ENCODE measurements around the gene RPL29. TPM values are rescaled to one million over a fixed set of nuclear protein-coding genes. Genes with fewer than 3 reads are reported as not detected.

Gene RPL29
- total RNA-seq, 4 donors from 2014 or later: 1,428 to 2,708 (median 2,246) TPM

DNA sequence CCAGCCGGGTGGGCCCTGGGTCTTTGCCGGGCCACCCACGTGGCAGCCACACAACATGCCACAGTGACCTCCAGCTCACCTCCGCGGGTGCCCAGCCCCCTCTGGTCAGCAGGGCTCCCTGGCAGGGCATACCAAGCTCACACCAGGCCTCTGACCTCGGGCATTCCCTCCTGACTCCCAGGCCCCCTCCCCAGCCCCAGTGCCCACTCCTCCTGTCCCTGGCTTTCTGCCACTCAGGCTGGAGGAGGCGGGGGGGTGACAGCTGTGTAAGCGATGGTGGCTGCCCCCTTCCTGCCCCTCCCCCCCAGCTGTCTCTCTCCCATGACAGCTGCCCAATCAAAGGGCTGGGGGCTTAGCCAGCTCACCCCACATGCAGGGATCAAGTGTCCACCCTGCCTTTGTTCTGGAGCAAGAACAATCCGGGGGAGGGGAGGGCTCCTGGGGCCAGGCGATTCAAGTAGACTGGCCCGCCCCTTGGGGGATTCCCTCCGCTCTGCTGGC is 31.7 kb downstream of the RPL29 start:
- no peak for DNase-seq (ENCODE audit: low spot score in 2 of 2)
- H3K4me3 ChIP-seq: no peak overlapping the region
- WGBS: 64% methylated on average over 9 of the region's 12 CpGs
- no peaks in the 10 kb centered on the region for H3K9me3 ChIP-seq
- peaks cover 19% of the 10 kb centered on the region for H3K36me3 ChIP-seq
- no peak overlapping the region for H3K27ac ChIP-seq
- no peaks in the 10 kb centered on the region for H3K27me3 ChIP-seq
- peaks cover 33% of the 10 kb centered on the region for H3K4me1 ChIP-seq
- TF ChIP-seq, protein P1, sequence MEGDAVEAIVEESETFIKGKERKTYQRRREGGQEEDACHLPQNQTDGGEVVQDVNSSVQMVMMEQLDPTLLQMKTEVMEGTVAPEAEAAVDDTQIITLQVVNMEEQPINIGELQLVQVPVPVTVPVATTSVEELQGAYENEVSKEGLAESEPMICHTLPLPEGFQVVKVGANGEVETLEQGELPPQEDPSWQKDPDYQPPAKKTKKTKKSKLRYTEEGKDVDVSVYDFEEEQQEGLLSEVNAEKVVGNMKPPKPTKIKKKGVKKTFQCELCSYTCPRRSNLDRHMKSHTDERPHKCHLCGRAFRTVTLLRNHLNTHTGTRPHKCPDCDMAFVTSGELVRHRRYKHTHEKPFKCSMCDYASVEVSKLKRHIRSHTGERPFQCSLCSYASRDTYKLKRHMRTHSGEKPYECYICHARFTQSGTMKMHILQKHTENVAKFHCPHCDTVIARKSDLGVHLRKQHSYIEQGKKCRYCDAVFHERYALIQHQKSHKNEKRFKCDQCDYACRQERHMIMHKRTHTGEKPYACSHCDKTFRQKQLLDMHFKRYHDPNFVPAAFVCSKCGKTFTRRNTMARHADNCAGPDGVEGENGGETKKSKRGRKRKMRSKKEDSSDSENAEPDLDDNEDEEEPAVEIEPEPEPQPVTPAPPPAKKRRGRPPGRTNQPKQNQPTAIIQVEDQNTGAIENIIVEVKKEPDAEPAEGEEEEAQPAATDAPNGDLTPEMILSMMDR (IDR thresholded peaks at IDR 0.05): no peak
- no peak for TF ChIP-seq POLR2A (IDR thresholded peaks at IDR 0.05)
- TF ChIP-seq POLR2AphosphoS5 (IDR thresholded peaks at IDR 0.05): no peak
- TF ChIP-seq EP300 (IDR thresholded peaks at IDR 0.05): no peak

DNA sequence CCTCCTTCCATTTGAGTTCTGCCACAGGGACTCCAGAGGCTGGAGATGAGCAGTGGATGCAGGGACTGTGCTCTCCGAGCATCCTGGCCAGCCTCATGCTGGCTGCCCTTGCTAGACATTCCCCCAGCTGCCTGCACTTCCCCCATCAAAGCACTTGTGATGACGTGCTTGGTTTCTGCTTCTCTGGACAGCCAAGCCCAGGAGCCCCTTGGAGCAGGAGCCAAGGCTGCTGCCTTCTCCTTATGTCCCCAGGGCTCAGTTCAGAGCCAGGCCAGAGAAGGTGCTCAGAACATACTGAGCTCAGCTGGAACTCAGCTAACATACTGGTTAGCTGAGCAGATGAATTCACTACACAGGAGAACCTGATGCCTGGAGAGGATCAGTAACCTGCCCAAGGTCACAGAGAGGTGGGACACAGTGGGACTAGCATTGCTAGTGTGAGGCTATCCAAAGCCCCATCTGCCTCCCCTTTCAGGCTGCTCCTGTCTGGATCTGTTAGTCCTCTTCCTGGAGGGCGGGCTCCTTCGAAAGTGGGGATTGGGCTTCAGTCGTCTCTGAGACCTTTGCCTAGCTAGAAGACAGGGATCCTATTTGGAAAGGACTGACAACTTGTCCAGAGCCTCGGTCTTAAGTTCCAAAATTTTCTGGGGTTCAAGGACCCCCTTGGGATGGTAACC is 32.7 kb downstream of the RPL29 start:
- WGBS: 65% methylated on average over 2 of the region's 6 CpGs
- no peaks in the 10 kb centered on the region for H3K9me3 ChIP-seq

DNA sequence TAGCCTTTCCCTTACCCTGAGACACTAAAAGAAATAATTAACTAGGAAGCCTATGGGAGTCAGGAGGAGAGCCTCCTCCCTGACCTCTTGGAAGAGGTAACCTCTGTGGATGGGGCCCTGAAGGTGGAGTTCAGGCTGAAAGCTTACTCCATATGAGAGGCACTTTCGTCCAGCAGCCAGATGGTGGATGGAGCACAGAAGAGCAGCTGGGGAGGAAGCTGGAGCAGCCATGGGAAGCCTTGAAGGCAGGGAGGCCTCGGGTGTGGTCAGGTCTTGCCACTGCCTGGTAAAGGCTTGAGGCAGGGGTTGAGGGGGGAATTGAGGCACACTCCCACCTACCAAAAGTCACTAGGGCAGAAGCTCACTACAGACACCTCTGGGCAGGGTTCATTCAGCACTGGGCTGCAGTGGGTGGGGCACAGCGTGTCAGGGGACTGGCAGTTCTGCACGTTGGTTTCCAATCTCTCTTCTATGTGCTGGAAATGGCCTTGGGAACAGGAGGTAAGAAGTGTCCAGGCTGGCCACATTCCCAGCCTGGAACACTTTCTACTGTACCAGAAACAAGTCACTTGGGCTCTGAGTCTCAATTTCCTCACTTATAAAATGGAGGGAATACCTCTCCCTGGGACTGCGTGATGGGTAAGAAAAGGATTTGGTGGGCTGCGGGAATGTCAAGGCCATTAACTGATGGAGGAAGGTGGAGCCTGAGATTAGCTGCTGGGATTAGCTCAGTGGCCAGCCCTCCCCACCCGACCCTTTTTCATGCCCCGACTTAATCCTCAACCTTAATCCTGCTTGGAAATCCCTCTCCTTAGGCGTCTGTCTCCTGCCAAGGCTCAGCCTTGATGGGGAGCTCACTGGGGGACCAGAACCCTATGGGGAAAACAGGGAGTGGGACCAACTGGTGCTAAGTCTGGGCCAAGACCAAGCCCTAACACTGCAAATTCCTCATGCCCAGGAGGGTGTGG is 33.8 kb downstream of the RPL29 start:
- Histone ChIP-seq H3K4me3 (no peak overlapping the region), H3K27me3 (no peaks in the 10 kb centered on the region), H3K27ac (no peak overlapping the region), H3K36me3 (peaks cover 35% of the 10 kb centered on the region), H3K9me3 (no peaks in the 10 kb centered on the region), H3K4me1 (peaks cover 17% of the 10 kb centered on the region)
- TF ChIP-seq POLR2A (IDR thresholded peaks at IDR 0.05) (no peak), POLR2AphosphoS5 (IDR thresholded peaks at IDR 0.05) (no peak), EP300 (IDR thresholded peaks at IDR 0.05) (no peak)
- TF ChIP-seq, protein P1 (IDR thresholded peaks at IDR 0.05): no peak
- no peak for DNase-seq (ENCODE audit: low spot score in 2 of 2)
- 70% methylated on average over 8 of the region's 9 CpGs for WGBS

More for the DNA sequence above, 32.7 kb downstream of the RPL29 start:
- peaks cover 29% of the 10 kb centered on the region for H3K36me3 ChIP-seq
- H3K4me1 ChIP-seq: peaks cover 23% of the 10 kb centered on the region
- H3K27me3 ChIP-seq: no peaks in the 10 kb centered on the region
- no peak for DNase-seq (ENCODE audit: low spot score in 2 of 2)
- H3K4me3 ChIP-seq: no peak overlapping the region
- TF ChIP-seq EP300 (IDR thresholded peaks at IDR 0.05) (no peak), POLR2A (IDR thresholded peaks at IDR 0.05) (no peak), POLR2AphosphoS5 (IDR thresholded peaks at IDR 0.05) (no peak)
- TF ChIP-seq, protein P1 (IDR thresholded peaks at IDR 0.05): no peak
- no peak overlapping the region for H3K27ac ChIP-seq

DNA sequence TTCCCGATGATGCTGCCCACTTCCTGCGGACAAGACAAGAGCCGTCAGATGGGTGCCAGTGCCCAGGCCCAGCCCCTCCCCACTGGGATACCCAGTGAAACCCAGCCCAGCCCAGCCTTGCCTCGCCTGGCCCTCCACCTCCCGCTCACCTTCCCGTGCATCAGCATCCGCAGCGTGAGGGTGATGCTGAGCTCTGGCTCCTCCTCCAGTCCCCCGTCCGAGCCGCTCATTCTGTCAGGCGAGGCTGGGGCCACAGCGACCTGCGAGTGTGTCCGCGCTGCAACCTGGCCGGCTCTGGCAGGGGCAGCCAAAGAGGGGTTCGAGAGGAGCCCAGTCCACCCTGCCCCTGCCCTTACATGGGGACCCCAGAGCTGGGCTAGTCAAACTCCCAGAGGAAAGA is 34.7 kb downstream of the RPL29 start:
- 93% methylated on average over 13 of the region's 18 CpGs for WGBS
- no peaks in the 10 kb centered on the region for H3K9me3 ChIP-seq
- H3K4me3 ChIP-seq: no peak overlapping the region
- peaks cover 35% of the 10 kb centered on the region for H3K36me3 ChIP-seq
- DNase-seq (ENCODE audit: low spot score in 2 of 2): no peak
- no peaks in the 10 kb centered on the region for H3K27me3 ChIP-seq
- H3K27ac ChIP-seq: no peak overlapping the region
- TF ChIP-seq POLR2A (IDR thresholded peaks at IDR 0.05) (no peak), POLR2AphosphoS5 (IDR thresholded peaks at IDR 0.05) (no peak), EP300 (IDR thresholded peaks at IDR 0.05) (no peak)
- TF ChIP-seq, protein P1 (IDR thresholded peaks at IDR 0.05): no peak
- H3K4me1 ChIP-seq: peaks cover 17% of the 10 kb centered on the region

DNA sequence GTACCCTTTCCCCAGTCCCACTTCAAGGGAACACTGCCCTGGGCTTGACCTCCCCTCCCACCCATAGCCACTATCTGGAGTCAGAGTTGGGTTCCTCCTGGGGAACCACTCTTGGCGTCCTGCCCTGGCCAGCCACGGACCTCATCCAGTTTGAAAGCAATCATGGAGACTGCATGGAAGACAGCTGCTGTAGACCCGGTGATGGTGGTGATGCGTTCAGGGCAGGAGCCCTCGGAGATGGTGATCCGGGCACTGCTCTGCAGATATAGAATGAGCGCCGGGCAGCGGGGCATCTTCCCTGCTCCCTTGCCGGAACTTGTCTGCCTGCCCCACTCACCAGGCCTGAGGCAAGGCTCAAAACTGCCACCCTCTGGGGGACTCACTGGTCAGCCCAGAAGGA is 35.3 kb downstream of the RPL29 start:
- Histone ChIP-seq H3K4me3 (no peak overlapping the region), H3K36me3 (peaks cover 35% of the 10 kb centered on the region), H3K27me3 (no peaks in the 10 kb centered on the region), H3K4me1 (peaks cover 17% of the 10 kb centered on the region), H3K27ac (no peak overlapping the region), H3K9me3 (no peaks in the 10 kb centered on the region)
- no peak for DNase-seq (ENCODE audit: low spot score in 2 of 2)
- 91% methylated on average over 9 of the region's 10 CpGs for WGBS
- TF ChIP-seq, protein P1 (IDR thresholded peaks at IDR 0.05): no peak
- TF ChIP-seq EP300 (IDR thresholded peaks at IDR 0.05): no peak
- no peak for TF ChIP-seq POLR2AphosphoS5 (IDR thresholded peaks at IDR 0.05)
- no peak for TF ChIP-seq POLR2A (IDR thresholded peaks at IDR 0.05)

All from suprapubic skin (tissue), 4 donors.